Subcutaneous abdominal adipose tissue (tissue), 5 donors: ENCODE measurements around the gene ATP13A5.

Experiments
- H3K27ac ChIP-seq: one replicate; pipeline ENCODE4 v1.7.0; 2013; ENCODE audit warnings: low read depth, mild to moderate bottlenecking, inconsistent platforms, low read length, moderate library complexity
- H3K27me3 ChIP-seq, 5 donors: one replicate each; pipeline ENCODE4 v1.7.0; 2013; ENCODE audit warnings: low read length in 5 of 5, inconsistent platforms in 1 of 5; ENCODE audit not compliant: control insufficient read depth in 5 of 5, insufficient read depth in 4 of 5
- H3K36me3 ChIP-seq, 5 donors: one replicate each; pipeline ENCODE4 v1.7.0; 2013; ENCODE audit warnings: low read length in 5 of 5; ENCODE audit not compliant: control insufficient read depth in 5 of 5, insufficient read depth in 5 of 5
- H3K4me1 ChIP-seq, 5 donors: one replicate each; pipeline ENCODE4 v1.7.0; 2013; ENCODE audit warnings: low read length in 5 of 5, mild to moderate bottlenecking in 3 of 5, moderate library complexity in 1 of 5; ENCODE audit not compliant: control insufficient read depth in 5 of 5, insufficient read depth in 5 of 5
- H3K4me3 ChIP-seq, 5 donors: one replicate each; pipeline ENCODE4 v1.7.0; 2013; ENCODE audit warnings: low read length in 5 of 5, low read depth in 1 of 5
- H3K9ac ChIP-seq, 5 donors: one replicate each; pipeline ENCODE4 v1.7.0; 2013; ENCODE audit warnings: low read length in 5 of 5, mild to moderate bottlenecking in 4 of 5, moderate library complexity in 3 of 5
- H3K9me3 ChIP-seq, 5 donors: one replicate each; pipeline ENCODE4 v1.7.0; 2013; ENCODE audit warnings: low read length in 5 of 5; ENCODE audit not compliant: control insufficient read depth in 5 of 5
- donor health status: healthy.
- donor health status: healthy.
- donor health status: healthy.
- donor health status: healthy.
- donor health status: healthy.

ATP13A5 gene

GRCh38 chr3:193347521-193348501 lies 30.7 kb downstream of the ATP13A5 start:
- no peak overlapping the region for H3K4me3 ChIP-seq
- H3K36me3 ChIP-seq, result no peaks in the 10 kb centered on the region
- H3K27me3 ChIP-seq, result no peaks in the 10 kb centered on the region
- H3K4me1 ChIP-seq, result no peaks in the 10 kb centered on the region
- H3K9me3 ChIP-seq, result no peaks in the 10 kb centered on the region
- no peak overlapping the region for H3K27ac ChIP-seq
- H3K9ac ChIP-seq, result no peak overlapping the region

DNA sequence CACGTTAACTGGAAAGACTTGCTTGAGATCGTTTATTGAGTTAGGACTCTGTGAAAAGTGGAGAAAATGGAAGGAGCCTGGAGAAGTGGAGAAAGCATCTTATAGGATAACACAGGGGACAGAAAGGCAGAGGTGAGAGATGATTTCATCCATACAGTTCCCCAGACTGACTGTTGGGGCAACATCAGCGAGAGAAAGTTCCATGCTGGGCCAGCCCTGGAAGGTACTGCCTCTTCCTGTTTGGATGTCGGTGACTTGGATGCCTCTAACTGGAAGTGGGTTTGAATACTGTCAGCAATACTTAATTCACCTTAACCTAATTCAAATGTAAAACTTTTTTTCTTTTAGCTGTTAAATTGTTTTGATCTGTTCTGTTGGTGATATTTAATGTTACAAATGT lies 32.3 kb downstream of the ATP13A5 start:
- no peak overlapping the region for H3K27ac ChIP-seq
- H3K9me3 ChIP-seq, result no peaks in the 10 kb centered on the region
- H3K9ac ChIP-seq, result no peak overlapping the region
- no peaks in the 10 kb centered on the region for H3K36me3 ChIP-seq
- H3K4me3 ChIP-seq, result no peak overlapping the region
- H3K4me1 ChIP-seq, result no peaks in the 10 kb centered on the region
- H3K27me3 ChIP-seq, result peaks cover 0 to 2% (median 0%) of the 10 kb centered on the region in 5 donors

- Histone ChIP-seq H3K27ac (no peak overlapping the region), H3K36me3 (no peaks in the 10 kb centered on the region), H3K4me1 (no peaks in the 10 kb centered on the region), H3K27me3 (peaks cover 0 to 3% (median 0%) of the 10 kb centered on the region in 5 donors), H3K4me3 (no peak overlapping the region), H3K9me3 (no peaks in the 10 kb centered on the region), H3K9ac (no peak overlapping the region)
Observed at GRCh38 chr3:193345431-193345830, 33.1 kb downstream of the ATP13A5 start.

- H3K27ac ChIP-seq, result no peak overlapping the region
- no peak overlapping the region for H3K9ac ChIP-seq
- no peaks in the 10 kb centered on the region for H3K4me1 ChIP-seq
- H3K27me3 ChIP-seq, result peaks cover 0 to 3% (median 0%) of the 10 kb centered on the region in 5 donors
- no peak overlapping the region for H3K4me3 ChIP-seq
- H3K36me3 ChIP-seq, result no peaks in the 10 kb centered on the region
- no peaks in the 10 kb centered on the region for H3K9me3 ChIP-seq
Observed at GRCh38 chr3:193344486-193344885, 34.1 kb downstream of the ATP13A5 start.

DNA sequence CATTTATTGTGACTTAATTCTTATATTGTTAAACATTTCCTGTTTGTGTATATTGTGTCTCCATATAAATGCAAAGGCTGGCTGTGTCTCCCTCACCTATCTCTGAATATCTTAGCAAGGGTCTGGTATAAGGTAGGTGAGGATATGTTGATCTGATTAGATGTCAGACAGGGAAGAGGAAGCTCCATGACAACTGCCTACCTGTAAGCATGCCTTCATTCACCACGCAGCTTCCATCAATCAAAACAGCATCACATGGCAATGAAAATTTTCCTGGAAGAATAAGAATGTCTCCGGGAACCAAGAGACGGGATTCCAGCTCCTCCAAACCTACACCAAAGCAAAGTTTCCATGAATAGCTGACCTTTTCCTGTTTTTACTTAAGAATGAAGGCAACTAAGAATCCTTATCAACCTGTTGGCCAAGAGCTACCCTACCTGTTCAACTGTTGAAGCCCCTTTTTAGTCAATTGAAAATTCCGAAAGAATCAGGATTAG lies 34.8 kb downstream of the ATP13A5 start:
- peaks cover 0 to 3% (median 0%) of the 10 kb centered on the region in 5 donors for H3K27me3 ChIP-seq
- no peaks in the 10 kb centered on the region for H3K36me3 ChIP-seq
- no peaks in the 10 kb centered on the region for H3K9me3 ChIP-seq
- H3K9ac ChIP-seq, result no peak overlapping the region
- no peak overlapping the region for H3K27ac ChIP-seq
- H3K4me3 ChIP-seq, result no peak overlapping the region
- no peaks in the 10 kb centered on the region for H3K4me1 ChIP-seq

DNA sequence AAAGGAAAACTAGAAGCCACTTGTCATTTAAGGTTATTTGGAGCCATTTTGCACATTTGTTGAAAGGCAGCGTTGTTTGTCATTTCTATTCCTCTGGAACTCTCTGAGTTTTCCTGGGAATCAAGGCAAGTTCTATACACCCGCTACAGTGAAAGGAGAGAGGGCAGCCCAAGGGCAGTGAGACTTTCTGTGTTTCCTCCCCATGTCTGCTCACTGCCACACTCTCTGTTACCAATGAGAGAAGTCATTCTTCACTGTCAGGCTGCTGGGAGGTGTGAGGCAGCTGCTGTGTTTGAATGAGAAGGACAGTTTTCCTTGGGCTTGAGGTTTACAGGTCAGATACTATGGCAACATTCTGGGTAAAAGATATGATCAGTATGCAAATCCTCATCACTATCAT lies 36.0 kb downstream of the ATP13A5 start:
- H3K9me3 ChIP-seq, result no peaks in the 10 kb centered on the region
- no peak overlapping the region for H3K9ac ChIP-seq
- no peak overlapping the region for H3K27ac ChIP-seq
- H3K4me1 ChIP-seq, result no peaks in the 10 kb centered on the region
- peaks cover 0 to 3% (median 0%) of the 10 kb centered on the region in 5 donors for H3K27me3 ChIP-seq
- no peak overlapping the region for H3K4me3 ChIP-seq
- H3K36me3 ChIP-seq, result no peaks in the 10 kb centered on the region

GRCh38 chr3:193335031-193335430 lies 43.5 kb downstream of the ATP13A5 start:
- no peak overlapping the region for H3K9ac ChIP-seq
- no peaks in the 10 kb centered on the region for H3K36me3 ChIP-seq
- no peak overlapping the region for H3K4me3 ChIP-seq
- H3K27me3 ChIP-seq, result no peaks in the 10 kb centered on the region
- H3K27ac ChIP-seq, result no peak overlapping the region
- H3K9me3 ChIP-seq, result no peaks in the 10 kb centered on the region
- no peaks in the 10 kb centered on the region for H3K4me1 ChIP-seq

GRCh38 chr3:193333229-193333628 lies 45.3 kb downstream of the ATP13A5 start:
- no peak overlapping the region for H3K9ac ChIP-seq
- H3K36me3 ChIP-seq, result no peaks in the 10 kb centered on the region
- no peaks in the 10 kb centered on the region for H3K9me3 ChIP-seq
- no peak overlapping the region for H3K27ac ChIP-seq
- H3K27me3 ChIP-seq, result no peaks in the 10 kb centered on the region
- H3K4me3 ChIP-seq, result no peak overlapping the region
- H3K4me1 ChIP-seq, result no peaks in the 10 kb centered on the region

DNA sequence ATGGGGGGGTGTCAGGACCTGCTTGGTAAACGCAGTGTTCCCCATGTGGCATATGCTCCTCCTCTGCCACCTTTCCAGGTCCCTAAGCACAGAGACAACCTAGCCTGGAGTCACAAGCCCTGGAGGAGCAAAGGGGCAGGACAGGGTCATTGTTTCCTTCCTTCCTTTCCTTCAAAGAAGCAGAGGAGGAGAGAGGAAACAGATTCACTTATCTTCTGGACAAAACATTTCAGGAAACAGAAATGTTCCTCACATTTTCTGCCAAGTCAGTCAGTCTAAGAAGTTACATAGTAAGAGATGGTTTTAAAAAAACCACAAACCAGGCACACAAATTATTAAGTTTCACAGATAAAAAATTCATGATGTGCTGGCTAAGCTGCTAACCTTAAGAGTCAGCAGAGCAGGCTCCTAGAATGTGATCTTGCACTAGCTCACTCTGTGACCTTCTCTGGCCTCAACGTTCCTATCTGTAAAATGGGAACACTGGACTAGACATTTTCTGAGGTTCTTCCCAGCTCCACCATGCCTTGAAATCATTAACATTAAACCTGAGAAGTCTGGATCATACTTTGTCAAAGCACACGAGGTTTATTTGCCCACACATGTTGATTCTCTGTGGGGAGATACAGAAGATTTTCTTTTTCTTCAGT lies 47.9 kb downstream of the ATP13A5 start:
- Histone ChIP-seq H3K9me3 (no peaks in the 10 kb centered on the region), H3K27me3 (no peaks in the 10 kb centered on the region), H3K4me1 (no peaks in the 10 kb centered on the region), H3K4me3 (no peak overlapping the region), H3K27ac (no peak overlapping the region), H3K36me3 (no peaks in the 10 kb centered on the region), H3K9ac (no peak overlapping the region)

DNA sequence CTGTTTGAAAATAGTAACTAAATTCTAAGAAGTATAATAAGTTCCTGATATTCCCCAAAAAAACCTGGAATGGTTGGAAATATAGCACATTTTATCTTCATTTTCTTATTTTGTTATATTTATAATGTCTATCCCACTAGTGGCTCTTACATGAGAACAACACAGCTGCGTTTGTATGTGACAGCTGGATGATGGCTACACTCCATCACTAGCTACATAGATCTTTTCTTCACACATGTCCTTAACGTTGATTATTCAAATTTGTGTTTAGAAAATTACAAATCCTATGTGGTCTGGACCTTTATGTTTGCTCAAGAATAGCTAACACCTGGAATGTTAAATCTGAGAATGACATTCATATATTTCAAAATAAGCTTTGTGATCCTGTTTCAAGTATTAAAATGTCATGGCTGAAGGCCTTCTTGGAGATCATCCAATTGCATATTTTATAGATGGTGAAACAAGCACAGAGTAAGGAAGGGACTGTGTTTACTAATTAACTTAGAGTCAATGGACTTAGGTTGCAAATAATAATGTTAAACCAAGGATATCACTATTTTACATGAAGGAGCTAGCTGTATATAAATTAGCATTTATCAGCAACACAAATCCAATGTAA lies 60.8 kb downstream of the ATP13A5 start:
- Histone ChIP-seq H3K27ac (no peak overlapping the region), H3K4me3 (no peak overlapping the region), H3K36me3 (no peaks in the 10 kb centered on the region), H3K9ac (no peak overlapping the region), H3K27me3 (no peaks in the 10 kb centered on the region), H3K4me1 (no peaks in the 10 kb centered on the region), H3K9me3 (no peaks in the 10 kb centered on the region)
